Osteocyte (in vitro differentiated cells): ENCODE results near the gene CASP12. TPM values are rescaled to one million over a fixed set of nuclear protein-coding genes. Genes with fewer than 3 reads are reported as not detected.

Source experiments
- DNase-seq: peaks from one replicate; pipeline ENCODE4 v3.0.0; 2021; ENCODE audit warnings: mixed read lengths; ENCODE audit not compliant: unreplicated experiment; ENCODE audit errors: extremely low spot score
- H3K27ac Mint-ChIP-seq: one replicate; pipeline ENCODE4 v1.8.0; 2021; ENCODE audit warnings: mild to moderate bottlenecking, mixed read lengths; ENCODE audit not compliant: unreplicated experiment
- H3K27me3 Mint-ChIP-seq: one replicate; pipeline ENCODE4 v1.8.0; 2021; ENCODE audit warnings: mixed read lengths; ENCODE audit not compliant: unreplicated experiment
- H3K36me3 Mint-ChIP-seq: one replicate; pipeline ENCODE4 v1.8.0; 2021; ENCODE audit warnings: mixed read lengths; ENCODE audit not compliant: unreplicated experiment
- H3K4me1 Mint-ChIP-seq: one replicate; pipeline ENCODE4 v1.8.0; 2021; ENCODE audit warnings: mixed read lengths; ENCODE audit not compliant: unreplicated experiment
- H3K4me3 Mint-ChIP-seq: one replicate; pipeline ENCODE4 v1.8.0; 2021; ENCODE audit warnings: mild to moderate bottlenecking, moderate library complexity, mixed read lengths; ENCODE audit not compliant: unreplicated experiment
- H3K9me3 Mint-ChIP-seq: one replicate; pipeline ENCODE4 v1.8.0; 2021; ENCODE audit warnings: mixed read lengths; ENCODE audit not compliant: unreplicated experiment
- total RNA-seq: library from RNA; stranded (reverse); gene quantifications from 2 replicates; pipeline ENCODE4 v1.2.1, GENCODE V29; 2021
- TF ChIP-seq, protein P1 (sequence below): fragments of 200-600 bp; sonication (generic); IDR thresholded peaks from 2 replicates; pipeline ENCODE4 v1.5.0; 2021; ENCODE audit warnings: antibody characterized with exemption, mild to moderate bottlenecking, moderate library complexity

CASP12 gene
- total RNA-seq, 1 donor from 2014 or later, result 0.24 TPM

GRCh38 chr11:104841185-104841584 is 57.1 kb downstream of the CASP12 start:
- no peak for DNase-seq
- TF ChIP-seq, protein P1, sequence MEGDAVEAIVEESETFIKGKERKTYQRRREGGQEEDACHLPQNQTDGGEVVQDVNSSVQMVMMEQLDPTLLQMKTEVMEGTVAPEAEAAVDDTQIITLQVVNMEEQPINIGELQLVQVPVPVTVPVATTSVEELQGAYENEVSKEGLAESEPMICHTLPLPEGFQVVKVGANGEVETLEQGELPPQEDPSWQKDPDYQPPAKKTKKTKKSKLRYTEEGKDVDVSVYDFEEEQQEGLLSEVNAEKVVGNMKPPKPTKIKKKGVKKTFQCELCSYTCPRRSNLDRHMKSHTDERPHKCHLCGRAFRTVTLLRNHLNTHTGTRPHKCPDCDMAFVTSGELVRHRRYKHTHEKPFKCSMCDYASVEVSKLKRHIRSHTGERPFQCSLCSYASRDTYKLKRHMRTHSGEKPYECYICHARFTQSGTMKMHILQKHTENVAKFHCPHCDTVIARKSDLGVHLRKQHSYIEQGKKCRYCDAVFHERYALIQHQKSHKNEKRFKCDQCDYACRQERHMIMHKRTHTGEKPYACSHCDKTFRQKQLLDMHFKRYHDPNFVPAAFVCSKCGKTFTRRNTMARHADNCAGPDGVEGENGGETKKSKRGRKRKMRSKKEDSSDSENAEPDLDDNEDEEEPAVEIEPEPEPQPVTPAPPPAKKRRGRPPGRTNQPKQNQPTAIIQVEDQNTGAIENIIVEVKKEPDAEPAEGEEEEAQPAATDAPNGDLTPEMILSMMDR, result no peak
- peaks cover 2% of the 10 kb centered on the region for H3K36me3 Mint-ChIP-seq
- H3K4me1 Mint-ChIP-seq, result no peaks in the 10 kb centered on the region
- no peaks in the 10 kb centered on the region for H3K27me3 Mint-ChIP-seq
- H3K27ac Mint-ChIP-seq, result no peak overlapping the region
- no peak overlapping the region for H3K4me3 Mint-ChIP-seq
- H3K9me3 Mint-ChIP-seq, result peaks cover 7% of the 10 kb centered on the region

DNA sequence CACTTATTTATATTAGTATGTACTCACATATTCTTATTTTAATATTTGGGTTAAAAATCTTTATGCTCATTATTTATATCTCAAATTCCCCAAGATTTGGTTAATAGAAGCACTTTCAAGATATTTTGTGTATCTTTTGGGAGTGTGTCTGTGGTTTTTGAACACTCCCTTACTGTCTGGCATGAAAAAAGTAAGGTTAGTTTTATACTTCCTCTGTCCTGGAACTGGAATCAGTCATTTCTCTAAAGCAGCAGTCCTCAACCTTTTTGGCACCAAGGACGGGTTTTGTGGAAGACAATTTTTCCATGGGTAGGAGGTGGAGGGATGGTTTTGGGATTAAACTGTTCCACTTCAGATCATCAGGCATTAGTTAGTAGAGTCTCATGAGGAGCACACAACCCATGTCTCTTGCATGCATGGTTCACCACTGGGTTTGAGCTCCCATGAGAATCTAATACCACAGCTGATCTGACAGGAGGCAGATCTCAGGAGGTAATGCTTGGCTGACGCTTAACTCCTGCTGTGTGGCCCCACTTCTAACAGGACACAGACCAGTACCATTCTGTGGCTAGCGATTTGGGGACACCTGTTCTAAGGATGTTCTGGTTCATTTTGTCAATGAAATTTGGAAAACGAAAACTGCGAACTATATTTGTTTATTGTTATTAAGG is 60.2 kb downstream of the CASP12 start:
- no peak overlapping the region for H3K4me3 Mint-ChIP-seq
- TF ChIP-seq, protein P1, result no peak
- H3K4me1 Mint-ChIP-seq, result no peaks in the 10 kb centered on the region
- no peak for DNase-seq
- peaks cover 2% of the 10 kb centered on the region for H3K36me3 Mint-ChIP-seq
- no peak overlapping the region for H3K27ac Mint-ChIP-seq
- H3K27me3 Mint-ChIP-seq, result no peaks in the 10 kb centered on the region
- H3K9me3 Mint-ChIP-seq, result peaks cover 7% of the 10 kb centered on the region

DNA sequence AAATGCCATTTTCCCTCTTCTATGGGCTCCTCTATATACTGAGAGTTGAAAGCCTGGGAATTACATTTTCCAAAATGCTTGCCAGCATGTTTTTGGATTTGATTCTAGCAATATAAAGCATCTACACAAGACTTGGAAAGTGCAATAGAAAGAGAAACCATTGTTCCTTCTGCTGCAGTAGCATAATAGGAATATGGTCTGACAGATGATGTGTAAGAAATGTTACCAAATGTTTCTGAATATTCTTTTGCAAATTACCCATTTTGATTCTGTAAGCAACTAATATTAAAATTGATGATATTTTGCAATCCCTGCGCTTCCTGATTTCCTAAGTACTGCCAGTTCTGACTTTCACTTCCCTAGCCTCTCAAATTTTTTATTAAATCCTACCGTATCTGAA is 61.6 kb downstream of the CASP12 start:
- H3K4me1 Mint-ChIP-seq, result no peaks in the 10 kb centered on the region
- DNase-seq, result no peak
- H3K27ac Mint-ChIP-seq, result no peak overlapping the region
- H3K27me3 Mint-ChIP-seq, result no peaks in the 10 kb centered on the region
- peaks cover 7% of the 10 kb centered on the region for H3K9me3 Mint-ChIP-seq
- peaks cover 2% of the 10 kb centered on the region for H3K36me3 Mint-ChIP-seq
- no peak overlapping the region for H3K4me3 Mint-ChIP-seq
- TF ChIP-seq, protein P1, result no peak

Other genes starting within 250 kb of the CASP12 start
- 25.1 and 25.8 TPM in 2 replicates for gene CASP4, start 70.1 kb upstream of the CASP12 start, total RNA-seq
- gene CASP5, start 124.7 kb upstream of the CASP12 start, total RNA-seq, result not detected in 2 replicates
- 0.55 and 1.1 TPM in 2 replicates for gene CASP1, start 136.7 kb upstream of the CASP12 start, total RNA-seq
- gene CARD16, start 146.9 kb upstream of the CASP12 start, total RNA-seq, result 1.5 and 1.9 TPM in 2 replicates
- not detected in 2 replicates for gene CARD18, start 241.3 kb upstream of the CASP12 start, total RNA-seq